Measurements from ENCODE around the gene RASSF3.

- no peak for TF ChIP-seq CTCF (conservative IDR thresholded peaks at IDR 0.05; ENCODE audit: low read depth, low read length)
- TF ChIP-seq EZH2 (IDR thresholded peaks at IDR 0.05; ENCODE audit: low read length, unreplicated experiment): no peak
- no peak for TF ChIP-seq EZH2phosphoT487 (IDR thresholded peaks at IDR 0.05; ENCODE audit: borderline replicate concordance, low read length)
These were observed 103.1 kb downstream of the RASSF3 start for GRCh38 chr12:64713376-64713775.
